Measurements from ENCODE around the gene FZR1.

The FZR1 gene

GRCh38 chr19:3547301-3547731 is 41.2 kb downstream of the FZR1 start:
- H3K9ac ChIP-seq (ENCODE audit: low read depth in 1 of 2, low read length in 2 of 2) = no peak overlapping the region
- peaks cover 0 to 22% of the 10 kb centered on the region in 2 donors for H3K36me3 ChIP-seq (ENCODE audit: control insufficient read depth in 1 of 2, insufficient read depth in 2 of 2, low read length in 2 of 2)
- no peaks in the 10 kb centered on the region for H3K9me3 ChIP-seq (ENCODE audit: control insufficient read depth in 1 of 2, low read length in 2 of 2)
- H3K4me1 ChIP-seq (ENCODE audit: control insufficient read depth in 1 of 2, insufficient read depth in 2 of 2, low read length in 2 of 2) = no peaks in the 10 kb centered on the region
- no peaks in the 10 kb centered on the region for H3K27me3 ChIP-seq (ENCODE audit: control insufficient read depth in 1 of 2, insufficient read depth in 2 of 2, low read length in 2 of 2)
- no peak overlapping the region for H3K4me3 ChIP-seq (ENCODE audit: low read depth in 1 of 2, low read length in 2 of 2)
- H3K27ac ChIP-seq (ENCODE audit: low read depth, low read length) = no peak overlapping the region

- Histone ChIP-seq H3K27me3 (ENCODE audit: control insufficient read depth in 1 of 2, insufficient read depth in 2 of 2, low read length in 2 of 2) (no peaks in the 10 kb centered on the region), H3K36me3 (ENCODE audit: control insufficient read depth in 1 of 2, insufficient read depth in 2 of 2, low read length in 2 of 2) (peaks cover 0 to 22% of the 10 kb centered on the region in 2 donors), H3K4me1 (ENCODE audit: control insufficient read depth in 1 of 2, insufficient read depth in 2 of 2, low read length in 2 of 2) (no peaks in the 10 kb centered on the region), H3K4me3 (ENCODE audit: low read depth in 1 of 2, low read length in 2 of 2) (no peak overlapping the region), H3K9me3 (ENCODE audit: control insufficient read depth in 1 of 2, low read length in 2 of 2) (no peaks in the 10 kb centered on the region), H3K9ac (ENCODE audit: low read depth in 1 of 2, low read length in 2 of 2) (no peak overlapping the region), H3K27ac (ENCODE audit: low read depth, low read length) (no peak overlapping the region)
Observed at GRCh38 chr19:3547767-3548282, 41.7 kb downstream of the FZR1 start.

- Histone ChIP-seq H3K4me3 (ENCODE audit: low read depth in 1 of 2, low read length in 2 of 2) (no peak overlapping the region), H3K9ac (ENCODE audit: low read depth in 1 of 2, low read length in 2 of 2) (no peak overlapping the region), H3K9me3 (ENCODE audit: control insufficient read depth in 1 of 2, low read length in 2 of 2) (no peaks in the 10 kb centered on the region), H3K4me1 (ENCODE audit: control insufficient read depth in 1 of 2, insufficient read depth in 2 of 2, low read length in 2 of 2) (no peaks in the 10 kb centered on the region), H3K27me3 (ENCODE audit: control insufficient read depth in 1 of 2, insufficient read depth in 2 of 2, low read length in 2 of 2) (no peaks in the 10 kb centered on the region), H3K36me3 (ENCODE audit: control insufficient read depth in 1 of 2, insufficient read depth in 2 of 2, low read length in 2 of 2) (peaks cover 0 to 22% of the 10 kb centered on the region in 2 donors), H3K27ac (ENCODE audit: low read depth, low read length) (no peak overlapping the region)
Observed at GRCh38 chr19:3548606-3549005, 42.5 kb downstream of the FZR1 start.

GRCh38 chr19:3549816-3550215 is 43.7 kb downstream of the FZR1 start:
- H3K27me3 ChIP-seq (ENCODE audit: control insufficient read depth in 1 of 2, insufficient read depth in 2 of 2, low read length in 2 of 2) = no peaks in the 10 kb centered on the region
- H3K4me3 ChIP-seq (ENCODE audit: low read depth in 1 of 2, low read length in 2 of 2) = no peak overlapping the region
- no peaks in the 10 kb centered on the region for H3K9me3 ChIP-seq (ENCODE audit: control insufficient read depth in 1 of 2, low read length in 2 of 2)
- peaks cover 4 to 9% of the 10 kb centered on the region in 2 donors for H3K4me1 ChIP-seq (ENCODE audit: control insufficient read depth in 1 of 2, insufficient read depth in 2 of 2, low read length in 2 of 2)
- peaks cover 0 to 22% of the 10 kb centered on the region in 2 donors for H3K36me3 ChIP-seq (ENCODE audit: control insufficient read depth in 1 of 2, insufficient read depth in 2 of 2, low read length in 2 of 2)
- H3K9ac ChIP-seq (ENCODE audit: low read depth in 1 of 2, low read length in 2 of 2) = no peak overlapping the region
- no peak overlapping the region for H3K27ac ChIP-seq (ENCODE audit: low read depth, low read length)

- no peaks in the 10 kb centered on the region for H3K27me3 ChIP-seq (ENCODE audit: control insufficient read depth in 1 of 2, insufficient read depth in 2 of 2, low read length in 2 of 2)
- peaks cover 0 to 12% of the 10 kb centered on the region in 2 donors for H3K36me3 ChIP-seq (ENCODE audit: control insufficient read depth in 1 of 2, insufficient read depth in 2 of 2, low read length in 2 of 2)
- no peak overlapping the region for H3K4me3 ChIP-seq (ENCODE audit: low read depth in 1 of 2, low read length in 2 of 2)
- no peak overlapping the region for H3K27ac ChIP-seq (ENCODE audit: low read depth, low read length)
- H3K4me1 ChIP-seq (ENCODE audit: control insufficient read depth in 1 of 2, insufficient read depth in 2 of 2, low read length in 2 of 2) = peaks cover 14 to 22% of the 10 kb centered on the region in 2 donors
- H3K9ac ChIP-seq (ENCODE audit: low read depth in 1 of 2, low read length in 2 of 2) = no peak overlapping the region
- no peaks in the 10 kb centered on the region for H3K9me3 ChIP-seq (ENCODE audit: control insufficient read depth in 1 of 2, low read length in 2 of 2)
Observed at GRCh38 chr19:3550947-3551791, 45.1 kb downstream of the FZR1 start.

GRCh38 chr19:3551792-3552095 is 45.6 kb downstream of the FZR1 start:
- no peak overlapping the region for H3K27ac ChIP-seq (ENCODE audit: low read depth, low read length)
- H3K4me3 ChIP-seq (ENCODE audit: low read depth in 1 of 2, low read length in 2 of 2) = no peak overlapping the region
- H3K36me3 ChIP-seq (ENCODE audit: control insufficient read depth in 1 of 2, insufficient read depth in 2 of 2, low read length in 2 of 2) = peaks cover 0 to 8% of the 10 kb centered on the region in 2 donors
- no peaks in the 10 kb centered on the region for H3K27me3 ChIP-seq (ENCODE audit: control insufficient read depth in 1 of 2, insufficient read depth in 2 of 2, low read length in 2 of 2)
- H3K9ac ChIP-seq (ENCODE audit: low read depth in 1 of 2, low read length in 2 of 2) = no peak overlapping the region
- H3K9me3 ChIP-seq (ENCODE audit: control insufficient read depth in 1 of 2, low read length in 2 of 2) = no peaks in the 10 kb centered on the region
- peaks cover 19 to 27% of the 10 kb centered on the region in 2 donors for H3K4me1 ChIP-seq (ENCODE audit: control insufficient read depth in 1 of 2, insufficient read depth in 2 of 2, low read length in 2 of 2)

GRCh38 chr19:3554254-3555083 is 48.4 kb downstream of the FZR1 start:
- H3K27me3 ChIP-seq (ENCODE audit: control insufficient read depth in 1 of 2, insufficient read depth in 2 of 2, low read length in 2 of 2) = no peaks in the 10 kb centered on the region
- peak overlapping the region; percentile 55 for H3K27ac ChIP-seq (ENCODE audit: low read depth, low read length)
- peaks cover 23 to 36% of the 10 kb centered on the region in 2 donors for H3K4me1 ChIP-seq (ENCODE audit: control insufficient read depth in 1 of 2, insufficient read depth in 2 of 2, low read length in 2 of 2)
- H3K9ac ChIP-seq (ENCODE audit: low read depth in 1 of 2, low read length in 2 of 2) = peak overlapping the region; percentile 5 to 6
- peaks cover 0 to 4% of the 10 kb centered on the region in 2 donors for H3K36me3 ChIP-seq (ENCODE audit: control insufficient read depth in 1 of 2, insufficient read depth in 2 of 2, low read length in 2 of 2)
- H3K4me3 ChIP-seq (ENCODE audit: low read depth in 1 of 2, low read length in 2 of 2) = peak overlapping the region in 1 of 2 donors; percentile 16
- H3K9me3 ChIP-seq (ENCODE audit: control insufficient read depth in 1 of 2, low read length in 2 of 2) = no peaks in the 10 kb centered on the region

GRCh38 chr19:3555653-3556422 is 49.7 kb downstream of the FZR1 start:
- Histone ChIP-seq H3K9ac (ENCODE audit: low read depth in 1 of 2, low read length in 2 of 2) (peak overlapping the region; percentile 65 to 73), H3K36me3 (ENCODE audit: control insufficient read depth in 1 of 2, insufficient read depth in 2 of 2, low read length in 2 of 2) (peaks cover 0 to under 1% of the 10 kb centered on the region in 2 donors), H3K4me3 (ENCODE audit: low read depth in 1 of 2, low read length in 2 of 2) (peak overlapping the region; percentile 80 to 86), H3K4me1 (ENCODE audit: control insufficient read depth in 1 of 2, insufficient read depth in 2 of 2, low read length in 2 of 2) (peaks cover 23 to 36% of the 10 kb centered on the region in 2 donors), H3K27ac (ENCODE audit: low read depth, low read length) (peak overlapping the region; percentile 26), H3K9me3 (ENCODE audit: control insufficient read depth in 1 of 2, low read length in 2 of 2) (no peaks in the 10 kb centered on the region), H3K27me3 (ENCODE audit: control insufficient read depth in 1 of 2, insufficient read depth in 2 of 2, low read length in 2 of 2) (no peaks in the 10 kb centered on the region)

- no peaks in the 10 kb centered on the region for H3K9me3 ChIP-seq (ENCODE audit: control insufficient read depth in 1 of 2, low read length in 2 of 2)
- no peaks in the 10 kb centered on the region for H3K27me3 ChIP-seq (ENCODE audit: control insufficient read depth in 1 of 2, insufficient read depth in 2 of 2, low read length in 2 of 2)
- peaks cover 23 to 36% of the 10 kb centered on the region in 2 donors for H3K4me1 ChIP-seq (ENCODE audit: control insufficient read depth in 1 of 2, insufficient read depth in 2 of 2, low read length in 2 of 2)
- H3K4me3 ChIP-seq (ENCODE audit: low read depth in 1 of 2, low read length in 2 of 2) = peak overlapping the region; percentile 80 to 86
- H3K36me3 ChIP-seq (ENCODE audit: control insufficient read depth in 1 of 2, insufficient read depth in 2 of 2, low read length in 2 of 2) = no peaks in the 10 kb centered on the region
- H3K27ac ChIP-seq (ENCODE audit: low read depth, low read length) = peak overlapping the region; percentile 32
- peak overlapping the region; percentile 65 to 73 for H3K9ac ChIP-seq (ENCODE audit: low read depth in 1 of 2, low read length in 2 of 2)
Observed at GRCh38 chr19:3556423-3556977, 50.4 kb downstream of the FZR1 start.
